Gastrocnemius medialis (tissue), 4 donors: ENCODE data around the gene SLIRP. TPM values are rescaled to one million over a fixed set of nuclear protein-coding genes. Genes with fewer than 3 reads are reported as not detected.

Source experiments
- ATAC-seq, 2 donors: fragments of 150-250 bp; one replicate each; pipeline ENCODE4 v1.9.1; 2016
- DNase-seq, 2 donors: peaks; one replicate each; pipeline ENCODE4 v3.0.0-alpha.2; 2019
- H3K27ac ChIP-seq, 4 donors: fragments of 200-600 bp; sonication (generic); 1 replicate in 1 of 4; 2 replicates in 3 of 4; pipeline ENCODE4 v1.5.1; 2016 to 2018; ENCODE audit warnings: mild to moderate bottlenecking in 2 of 4, moderate library complexity in 1 of 4
- H3K27me3 ChIP-seq, 3 donors: fragments of 200-600 bp; sonication (generic) in 2 of 3; 1 replicate in 1 of 3; 2 replicates in 2 of 3; pipeline versions ENCODE4 v1.5.1 to v1.6.0; 2016 to 2019; ENCODE audit warnings: mild to moderate bottlenecking in 1 of 3, moderate library complexity in 1 of 3
- H3K36me3 ChIP-seq, 2 donors: fragments of 200-600 bp; sonication (generic) in 1 of 2; one replicate each; pipeline ENCODE4 v1.5.1; 2017 to 2018
- H3K4me1 ChIP-seq, 2 donors: fragments of 200-600 bp; sonication (generic) in 1 of 2; one replicate each; pipeline ENCODE4 v1.5.1; 2016 to 2017; ENCODE audit warnings: mild to moderate bottlenecking in 2 of 2
- H3K4me3 ChIP-seq, 4 donors: fragments of 200-600 bp; sonication (generic) in 3 of 4; 1 replicate in 1 of 4; 2 replicates in 3 of 4; pipeline ENCODE4 v1.5.1; 2016 to 2019; ENCODE audit warnings: mild to moderate bottlenecking in 2 of 4
- H3K9me3 ChIP-seq, 3 donors: fragments of 200-600 bp; sonication (generic) in 2 of 3; 1 replicate in 1 of 3; 2 replicates in 2 of 3; pipeline ENCODE4 v1.5.1; 2016 to 2019
- POLR2A ChIP-seq, 2 donors: fragments of 450-650 bp; IDR thresholded peaks; one replicate each; pipeline ENCODE4 v1.6.1; 2017; ENCODE audit warnings: antibody characterized with exemption in 2 of 2, mild to moderate bottlenecking in 2 of 2, moderate library complexity in 2 of 2
- in situ Hi-C, 4 donors: fragments of 200-750 bp; cut with MboI; loops; one replicate each; pipeline versions ENCODE4 v1.15.0 to v1.8.0; 2017; ENCODE audit warnings: low sequenced_read_pairs in 4 of 4
- intact Hi-C: fragments of 100-400 bp; cut with DNase I; formaldehyde crosslinking; loops from one replicate; pipeline ENCODE4 v1.15.1; 2023; ENCODE audit warnings: low total_unique reads
- total RNA-seq, 4 donors: library from RNA; depleted of rRNA; stranded (reverse); fragments of >200 nt; gene quantifications; one replicate each; pipeline versions ENCODE4 v1.1.0 to v1.2.3, GENCODE V29; 2016
- TF ChIP-seq, protein P1 (sequence below), 5 experiments: fragments of 450-650 bp in 3 of 5; fragments of 200-600 bp in 2 of 5; sonication (generic) in 2 of 5; IDR thresholded peaks in 4 of 5; conservative IDR thresholded peaks in 1 of 5; 1 replicate in 4 of 5; 2 replicates in 1 of 5; pipeline ENCODE4 v1.5.1; 2016 to 2019; ENCODE audit warnings: antibody characterized with exemption in 5 of 5, mild to moderate bottlenecking in 3 of 5, moderate library complexity in 3 of 5

Gene SLIRP
- total RNA-seq, 4 donors from 2014 or later, result 293 to 550 (median 332) TPM

GRCh38 chr14:77760381-77761204, 52.7 kb downstream of the SLIRP start, which contains the start of gene SNW1:
Gene SNW1, minus strand, starts transcription at chr14:77761156. Its CDS starts 29 bp downstream, at chr14:77761127.
- TF ChIP-seq POLR2A (IDR thresholded peaks at IDR 0.05), result peak; percentile 82 to 86
- TF ChIP-seq, protein P1, sequence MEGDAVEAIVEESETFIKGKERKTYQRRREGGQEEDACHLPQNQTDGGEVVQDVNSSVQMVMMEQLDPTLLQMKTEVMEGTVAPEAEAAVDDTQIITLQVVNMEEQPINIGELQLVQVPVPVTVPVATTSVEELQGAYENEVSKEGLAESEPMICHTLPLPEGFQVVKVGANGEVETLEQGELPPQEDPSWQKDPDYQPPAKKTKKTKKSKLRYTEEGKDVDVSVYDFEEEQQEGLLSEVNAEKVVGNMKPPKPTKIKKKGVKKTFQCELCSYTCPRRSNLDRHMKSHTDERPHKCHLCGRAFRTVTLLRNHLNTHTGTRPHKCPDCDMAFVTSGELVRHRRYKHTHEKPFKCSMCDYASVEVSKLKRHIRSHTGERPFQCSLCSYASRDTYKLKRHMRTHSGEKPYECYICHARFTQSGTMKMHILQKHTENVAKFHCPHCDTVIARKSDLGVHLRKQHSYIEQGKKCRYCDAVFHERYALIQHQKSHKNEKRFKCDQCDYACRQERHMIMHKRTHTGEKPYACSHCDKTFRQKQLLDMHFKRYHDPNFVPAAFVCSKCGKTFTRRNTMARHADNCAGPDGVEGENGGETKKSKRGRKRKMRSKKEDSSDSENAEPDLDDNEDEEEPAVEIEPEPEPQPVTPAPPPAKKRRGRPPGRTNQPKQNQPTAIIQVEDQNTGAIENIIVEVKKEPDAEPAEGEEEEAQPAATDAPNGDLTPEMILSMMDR (IDR thresholded peaks at IDR 0.05 in 4 of 5, conservative IDR thresholded peaks at IDR 0.05 in 1 of 5), result peak in 1 of 5 experiments; percentile 14
- Histone ChIP-seq H3K9me3 (no peaks in the 10 kb centered on the region), H3K27me3 (no peaks in the 10 kb centered on the region), H3K4me3 (peak within 1 kb of the TSS; percentile 81 to 100 (median 94)), H3K27ac (peak within 1 kb of the TSS; percentile 92 to 97 (median 94)), H3K36me3 (no peaks in the 10 kb centered on the region), H3K4me1 (peaks cover 28 to 32% of the 10 kb centered on the region in 2 donors)
- intact Hi-C loops, result loop anchor here (1.0 to 5.0 kb wide), 4 partner anchors 40 to 438 kb away; partner anchors contain the start of genes ADCK1, ALKBH1, GSTZ1 and POMT2
- DNase-seq (peak; percentile 89 to 94), ATAC-seq (peak; percentile 67)
- in situ Hi-C loops, result no loop called here

DNA sequence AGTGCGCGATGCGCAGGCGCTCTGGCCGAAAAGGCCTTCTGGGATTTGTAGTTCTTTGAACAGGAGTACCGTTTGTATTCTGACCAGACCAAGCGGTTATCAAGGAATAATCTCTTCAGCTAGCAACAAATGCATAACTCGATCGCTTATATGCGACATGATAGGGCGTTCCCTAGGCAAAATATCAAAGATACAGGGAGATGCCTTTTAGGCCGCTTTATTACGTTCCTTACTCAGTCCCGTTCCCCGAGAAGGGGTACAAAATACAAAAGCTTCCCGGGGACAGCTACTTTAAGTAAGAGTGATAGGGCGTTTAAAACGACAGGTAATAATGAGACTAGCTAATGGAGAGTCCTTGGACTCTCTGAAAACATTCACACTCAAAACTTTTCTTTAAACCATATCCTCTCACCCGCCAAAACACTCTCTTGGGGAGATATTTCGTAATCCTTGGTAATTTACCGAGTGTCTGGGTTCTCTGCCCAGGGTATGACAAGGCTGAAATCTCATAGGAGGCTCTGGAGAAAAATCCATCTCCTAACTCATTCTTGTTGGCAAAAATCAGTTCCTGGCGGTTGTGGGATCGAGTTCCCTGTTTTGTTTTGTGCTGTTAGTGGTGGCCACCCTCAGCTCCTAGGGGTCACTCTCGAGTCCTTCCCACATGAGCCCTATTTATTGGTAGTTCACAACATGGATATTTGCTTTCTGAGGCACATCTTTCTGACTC, 53.5 kb downstream of the SLIRP start:
- intact Hi-C loops, result loop anchor here (1.0 to 5.0 kb wide), 4 partner anchors 39 to 439 kb away; partner anchors contain the start of genes ADCK1, ALKBH1, GSTZ1 and POMT2
- H3K27ac ChIP-seq, result peak overlapping the region; percentile 92 to 97 (median 94)
- no peaks in the 10 kb centered on the region for H3K27me3 ChIP-seq
- in situ Hi-C loops, result no loop called here
- DNase-seq (peak; percentile 20 to 62), ATAC-seq (peak; percentile 99)
- H3K36me3 ChIP-seq, result no peaks in the 10 kb centered on the region
- H3K4me1 ChIP-seq, result peaks cover 28 to 32% of the 10 kb centered on the region in 2 donors
- H3K4me3 ChIP-seq, result peak overlapping the region; percentile 81 to 100 (median 94)
- no peaks in the 10 kb centered on the region for H3K9me3 ChIP-seq
- TF ChIP-seq, protein P1 (IDR thresholded peaks at IDR 0.05 in 4 of 5, conservative IDR thresholded peaks at IDR 0.05 in 1 of 5), result peak in 2 of 5 experiments; percentile 14 to 41
- no peak for TF ChIP-seq POLR2A (IDR thresholded peaks at IDR 0.05)

- intact Hi-C loops (loop anchor here (5.0 kb wide), 1 partner anchor 441 kb away; the partner anchor contains the start of genes GSTZ1 and POMT2), in situ Hi-C loops (no loop called here)
- DNase-seq (no peak), ATAC-seq (no peak)
- Histone ChIP-seq H3K27me3 (no peaks in the 10 kb centered on the region), H3K36me3 (no peaks in the 10 kb centered on the region), H3K4me3 (no peak overlapping the region), H3K4me1 (peaks cover 22 to 26% of the 10 kb centered on the region in 2 donors), H3K9me3 (no peaks in the 10 kb centered on the region), H3K27ac (no peak overlapping the region)
- no peak for TF ChIP-seq POLR2A (IDR thresholded peaks at IDR 0.05)
- TF ChIP-seq, protein P1 (IDR thresholded peaks at IDR 0.05 in 4 of 5, conservative IDR thresholded peaks at IDR 0.05 in 1 of 5), result no peak
These were observed 55.4 kb downstream of the SLIRP start for GRCh38 chr14:77763316-77763715.

DNA sequence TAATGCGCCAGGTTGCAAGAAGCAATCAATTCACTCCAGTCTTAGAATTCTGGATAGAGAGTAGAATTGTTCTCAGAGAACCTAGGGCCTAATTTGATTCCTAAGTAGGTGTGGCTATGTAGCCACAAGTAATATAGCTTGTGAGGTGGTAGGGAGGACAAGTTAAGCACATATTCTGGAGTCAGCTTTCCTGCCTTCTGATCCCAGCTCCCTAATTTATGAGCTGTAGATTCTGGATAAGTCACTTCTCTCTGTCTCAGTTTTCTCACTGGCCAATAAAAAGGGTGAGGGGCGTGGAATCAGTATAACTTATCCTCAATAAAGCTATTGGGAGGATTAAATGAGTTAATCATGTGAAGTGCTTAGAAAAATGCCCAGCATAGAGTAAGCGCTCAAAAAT, 56.1 kb downstream of the SLIRP start:
- TF ChIP-seq POLR2A (IDR thresholded peaks at IDR 0.05), result no peak
- TF ChIP-seq, protein P1 (IDR thresholded peaks at IDR 0.05 in 4 of 5, conservative IDR thresholded peaks at IDR 0.05 in 1 of 5), result no peak
- ATAC-seq (no peak), DNase-seq (no peak)
- in situ Hi-C loops, result no loop called here
- intact Hi-C loops, result loop anchor here (5.0 kb wide), 1 partner anchor 442 kb away; the partner anchor contains the start of genes GSTZ1 and POMT2
- no peaks in the 10 kb centered on the region for H3K9me3 ChIP-seq
- no peak overlapping the region for H3K27ac ChIP-seq
- no peaks in the 10 kb centered on the region for H3K27me3 ChIP-seq
- H3K4me1 ChIP-seq, result peaks cover 16 to 19% of the 10 kb centered on the region in 2 donors
- H3K4me3 ChIP-seq, result no peak overlapping the region
- H3K36me3 ChIP-seq, result no peaks in the 10 kb centered on the region

Other genes starting within 250 kb of the SLIRP start
- not detected for gene ISM2, start 209.3 kb upstream of the SLIRP start, total RNA-seq
- gene SPTLC2, start 91.5 kb upstream of the SLIRP start, total RNA-seq, result 10 to 100 TPM in 1 of 4 donors, 1 to 10 TPM in 3; 6.5 to 10.4 (median 7.0) TPM
- gene ALKBH1, start 80 bp upstream of the SLIRP start, total RNA-seq, result 10 to 100 TPM; 12.2 to 16.2 (median 13.6) TPM
- 10 to 100 TPM; 47.1 to 59.7 (median 54.4) TPM for gene SNW1, start 53.1 kb downstream of the SLIRP start, total RNA-seq
- gene ADCK1, start 92.0 kb downstream of the SLIRP start, total RNA-seq, result 10 to 100 TPM in 1 of 4 donors, 1 to 10 TPM in 3; 3.5 to 11.0 (median 5.5) TPM